ENCODE data around the gene MAPKBP1.

MAPKBP1 gene

DNA sequence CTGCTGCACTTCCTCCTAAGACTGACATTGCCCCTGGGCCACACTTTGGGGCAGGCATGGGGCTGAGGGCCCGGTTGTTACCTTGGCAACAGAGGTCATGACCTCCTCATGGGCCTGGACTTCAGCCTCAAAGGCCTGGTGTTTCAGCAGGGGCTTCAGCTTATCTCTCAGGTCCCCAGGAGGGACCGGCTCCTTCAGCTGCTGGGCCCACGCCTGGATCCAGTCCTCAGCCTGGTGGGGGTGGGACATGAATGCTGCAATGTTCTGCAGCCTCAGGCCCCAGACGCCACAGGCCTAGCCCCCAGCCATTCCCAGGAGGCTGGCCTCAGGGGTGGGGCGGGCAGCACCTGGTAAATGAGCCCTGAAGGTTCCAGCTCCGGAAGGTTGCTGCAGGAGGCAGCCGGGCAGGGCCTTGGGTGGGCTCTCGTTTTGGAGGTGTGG, 92.0 kb downstream of the MAPKBP1 start:
- Histone ChIP-seq H3K27me3 (ENCODE audit: insufficient read depth, low read depth, severe bottlenecking) (no peaks in the 10 kb centered on the region), H3K9me3 (ENCODE audit: severe bottlenecking) (no peaks in the 10 kb centered on the region), H3K27ac (no peak overlapping the region), H3K36me3 (no peaks in the 10 kb centered on the region), H3K4me3 (ENCODE audit: low read depth, low read length) (no peak overlapping the region)
- TF ChIP-seq, protein P1, sequence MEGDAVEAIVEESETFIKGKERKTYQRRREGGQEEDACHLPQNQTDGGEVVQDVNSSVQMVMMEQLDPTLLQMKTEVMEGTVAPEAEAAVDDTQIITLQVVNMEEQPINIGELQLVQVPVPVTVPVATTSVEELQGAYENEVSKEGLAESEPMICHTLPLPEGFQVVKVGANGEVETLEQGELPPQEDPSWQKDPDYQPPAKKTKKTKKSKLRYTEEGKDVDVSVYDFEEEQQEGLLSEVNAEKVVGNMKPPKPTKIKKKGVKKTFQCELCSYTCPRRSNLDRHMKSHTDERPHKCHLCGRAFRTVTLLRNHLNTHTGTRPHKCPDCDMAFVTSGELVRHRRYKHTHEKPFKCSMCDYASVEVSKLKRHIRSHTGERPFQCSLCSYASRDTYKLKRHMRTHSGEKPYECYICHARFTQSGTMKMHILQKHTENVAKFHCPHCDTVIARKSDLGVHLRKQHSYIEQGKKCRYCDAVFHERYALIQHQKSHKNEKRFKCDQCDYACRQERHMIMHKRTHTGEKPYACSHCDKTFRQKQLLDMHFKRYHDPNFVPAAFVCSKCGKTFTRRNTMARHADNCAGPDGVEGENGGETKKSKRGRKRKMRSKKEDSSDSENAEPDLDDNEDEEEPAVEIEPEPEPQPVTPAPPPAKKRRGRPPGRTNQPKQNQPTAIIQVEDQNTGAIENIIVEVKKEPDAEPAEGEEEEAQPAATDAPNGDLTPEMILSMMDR (IDR thresholded peaks at IDR 0.05; ENCODE audit: low read depth, low read length), result no peak
- DNase-seq, result no peak

DNA sequence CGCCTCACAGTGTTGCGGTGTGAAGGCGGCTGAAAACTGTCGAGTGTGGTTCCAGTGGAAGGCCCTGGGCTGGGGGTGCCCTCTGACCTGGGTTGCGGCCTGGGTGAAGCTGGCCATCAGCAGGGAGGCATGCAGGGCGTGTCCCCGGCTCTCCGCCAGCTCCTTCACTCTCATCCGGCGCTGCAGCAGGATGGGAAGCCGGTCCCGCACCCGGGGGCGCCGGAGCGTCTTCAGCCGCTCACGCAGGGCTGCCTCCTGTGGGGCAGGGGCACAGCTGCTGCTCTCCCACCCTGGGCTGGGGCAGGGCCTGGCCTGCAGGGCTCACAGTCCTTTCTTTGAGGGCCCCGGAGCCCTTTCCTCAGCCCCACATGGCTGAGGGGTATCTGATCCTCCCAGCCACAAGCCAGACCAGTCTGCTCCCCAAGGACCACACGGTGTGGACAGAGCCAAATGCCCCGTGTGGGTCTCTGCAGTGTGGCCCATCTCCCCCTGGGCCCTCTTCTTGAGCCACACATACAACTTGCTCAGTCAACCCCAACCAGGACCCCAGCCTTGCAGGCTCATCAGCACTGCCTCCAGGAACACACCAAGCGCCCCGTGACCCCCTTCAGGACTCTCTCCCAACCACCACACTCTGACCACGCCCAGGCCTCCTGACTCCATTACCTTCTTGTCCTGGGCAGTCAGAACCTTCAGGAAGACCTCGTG, 92.7 kb downstream of the MAPKBP1 start:
- TF ChIP-seq, protein P1 (IDR thresholded peaks at IDR 0.05; ENCODE audit: low read depth, low read length), result no peak
- Histone ChIP-seq H3K27me3 (ENCODE audit: insufficient read depth, low read depth, severe bottlenecking) (no peaks in the 10 kb centered on the region), H3K4me3 (ENCODE audit: low read depth, low read length) (no peak overlapping the region), H3K9me3 (ENCODE audit: severe bottlenecking) (no peaks in the 10 kb centered on the region), H3K27ac (no peak overlapping the region), H3K36me3 (no peaks in the 10 kb centered on the region)
- no peak for DNase-seq

DNA sequence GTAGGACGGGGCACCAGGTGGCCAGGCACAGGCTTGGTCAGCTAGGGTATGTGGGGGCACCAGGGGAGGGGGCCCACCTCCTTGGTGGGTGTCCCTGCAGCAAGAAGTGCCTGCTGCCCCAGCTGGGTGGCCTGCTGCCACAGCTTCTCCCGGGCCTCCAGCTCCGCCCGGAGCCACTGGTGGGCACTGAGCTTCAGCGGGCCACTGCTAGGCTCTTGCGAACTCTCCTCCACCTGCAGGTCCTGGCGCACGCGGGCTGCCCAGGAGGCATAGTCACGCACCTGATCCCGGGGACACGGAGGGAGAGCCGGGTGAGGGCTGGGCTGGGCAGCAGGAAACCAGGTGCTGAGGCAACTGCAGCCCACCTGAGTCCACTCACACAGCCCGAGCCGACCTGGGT, 94.0 kb downstream of the MAPKBP1 start:
- Histone ChIP-seq H3K36me3 (no peaks in the 10 kb centered on the region), H3K4me3 (ENCODE audit: low read depth, low read length) (no peak overlapping the region), H3K9me3 (ENCODE audit: severe bottlenecking) (no peaks in the 10 kb centered on the region), H3K27ac (no peak overlapping the region), H3K27me3 (ENCODE audit: insufficient read depth, low read depth, severe bottlenecking) (no peaks in the 10 kb centered on the region)
- TF ChIP-seq, protein P1 (IDR thresholded peaks at IDR 0.05; ENCODE audit: low read depth, low read length), result no peak
- DNase-seq, result no peak

DNA sequence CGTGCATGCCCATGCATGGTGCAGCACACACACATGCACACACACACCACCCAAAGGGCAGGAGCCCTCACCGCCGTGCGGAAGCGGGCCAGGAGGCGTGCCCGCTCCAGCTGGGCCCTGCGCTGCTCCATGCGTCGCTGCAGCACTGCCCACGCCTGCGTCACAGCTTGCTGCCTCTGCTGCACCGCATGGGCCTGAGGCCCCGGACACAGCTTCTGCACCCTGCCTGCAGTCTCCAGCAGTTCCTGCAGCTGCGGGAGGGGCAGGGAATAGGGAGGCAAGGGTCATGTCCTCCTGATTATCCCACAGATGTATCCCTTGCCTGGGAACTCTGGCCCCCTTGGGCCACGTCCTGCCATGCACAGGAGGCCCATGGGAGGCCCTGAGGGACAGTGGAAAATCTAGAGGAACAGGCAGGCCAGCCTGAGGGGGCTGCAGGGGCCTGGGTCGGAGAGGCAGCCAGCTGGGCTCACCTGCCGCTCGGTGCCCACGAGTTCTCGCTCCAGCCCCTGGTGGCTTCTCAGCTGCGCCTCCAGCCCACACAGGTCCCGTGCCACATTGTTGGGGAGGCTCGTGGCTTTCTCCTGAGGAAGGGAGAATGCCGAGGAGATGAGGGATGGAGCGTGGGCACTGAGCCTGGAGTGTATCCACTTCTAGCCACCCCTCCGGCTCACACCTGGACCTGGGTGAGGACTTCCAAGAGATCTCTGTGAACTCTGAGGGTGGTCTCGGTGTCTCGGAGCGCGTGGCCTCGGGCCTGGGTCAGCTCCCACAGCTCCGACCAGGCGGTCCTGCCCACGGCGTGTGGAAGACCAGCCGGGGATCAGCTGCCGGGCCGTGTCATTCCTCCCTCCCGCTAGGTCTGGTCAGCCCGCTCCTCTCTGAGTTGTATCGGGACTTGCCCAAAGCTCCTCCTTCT, 95.7 kb downstream of the MAPKBP1 start:
- H3K27me3 ChIP-seq (ENCODE audit: insufficient read depth, low read depth, severe bottlenecking), result no peaks in the 10 kb centered on the region
- no peak overlapping the region for H3K27ac ChIP-seq
- no peaks in the 10 kb centered on the region for H3K36me3 ChIP-seq
- no peak for DNase-seq
- no peaks in the 10 kb centered on the region for H3K9me3 ChIP-seq (ENCODE audit: severe bottlenecking)
- TF ChIP-seq, protein P1 (IDR thresholded peaks at IDR 0.05; ENCODE audit: low read depth, low read length), result no peak
- no peak overlapping the region for H3K4me3 ChIP-seq (ENCODE audit: low read depth, low read length)

DNA sequence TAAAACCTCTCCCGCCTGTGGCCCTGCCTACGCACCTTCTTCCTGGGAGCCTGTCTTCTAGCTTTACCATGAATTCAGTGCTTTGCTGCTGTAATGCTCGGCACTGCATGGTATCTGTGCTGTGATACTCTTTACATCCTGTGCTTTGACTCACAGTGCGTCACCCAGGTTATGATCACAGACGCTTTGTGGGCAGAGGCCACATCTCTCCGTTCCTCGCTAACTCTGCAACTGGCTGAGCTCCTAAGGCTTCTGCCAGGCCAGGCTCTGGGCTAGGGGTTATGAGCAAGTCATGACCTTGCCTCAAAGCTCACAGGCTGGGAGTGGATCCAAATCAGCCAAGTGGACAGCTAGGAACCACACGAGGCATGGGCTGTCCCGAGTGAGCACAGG, 96.4 kb downstream of the MAPKBP1 start:
- no peak for DNase-seq
- TF ChIP-seq, protein P1 (IDR thresholded peaks at IDR 0.05; ENCODE audit: low read depth, low read length), result no peak

More for the DNA sequence above, 96.4 kb downstream of the MAPKBP1 start:
- Histone ChIP-seq H3K27ac (no peak overlapping the region), H3K4me3 (ENCODE audit: low read depth, low read length) (no peak overlapping the region), H3K27me3 (ENCODE audit: insufficient read depth, low read depth, severe bottlenecking) (no peaks in the 10 kb centered on the region), H3K9me3 (ENCODE audit: severe bottlenecking) (no peaks in the 10 kb centered on the region), H3K36me3 (no peaks in the 10 kb centered on the region)
